Activated CD4-positive, alpha-beta T cell treated with anti-CD3 and anti-CD28 coated beads for 1 hour (primary cell): ENCODE data around the gene NUP88.
"Not testable (repeated sequence)": the region's sequence is repeated elsewhere in the genome, so short reads cannot be mapped to it uniquely, and the experiment has no call there.

Experiments
- DNase-seq: peaks from one replicate; pipeline ENCODE4 v3.0.0-alpha.2; 2020

The NUP88 gene

GRCh38 chr17:5419356-5419958 lies at the start of gene NUP88:
TSS of gene NUP88 (minus strand) at chr17:5419662. CDS start at chr17:5419650, 12 bp downstream.
- peak; percentile 93 for DNase-seq

GRCh38 chr17:5468075-5468473 lies 48.6 kb upstream of the NUP88 start:
- no peak for DNase-seq

DNA sequence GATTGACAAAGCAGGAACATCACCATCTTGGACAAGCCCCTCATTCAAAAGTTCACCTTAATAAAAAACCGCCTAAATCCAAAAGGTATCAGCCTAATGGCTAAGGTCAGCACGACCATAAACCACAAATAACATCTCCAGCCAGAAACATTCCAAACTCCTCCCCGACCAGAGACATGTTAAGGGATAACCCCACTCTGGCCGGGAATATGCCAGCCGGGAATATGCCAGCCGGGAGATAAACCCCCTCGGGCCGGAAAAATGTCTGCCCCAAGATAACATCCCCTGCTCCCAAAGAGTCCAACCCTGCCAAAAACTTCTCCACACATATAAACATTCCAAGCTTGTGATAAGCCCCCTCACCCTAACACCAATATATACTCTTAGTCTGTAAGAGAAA lies 48.0 kb upstream of the NUP88 start:
- no peak for DNase-seq

GRCh38 chr17:5466295-5466694 lies 46.8 kb upstream of the NUP88 start:
- no peak for DNase-seq

GRCh38 chr17:5464717-5465507 lies 45.5 kb upstream of the NUP88 start:
- DNase-seq = no peak

- no peak for DNase-seq
These were observed 27.3 kb upstream of the NUP88 start for GRCh38 chr17:5446786-5447185.

GRCh38 chr17:5444209-5444608 lies 24.7 kb upstream of the NUP88 start:
- DNase-seq = no peak

DNA sequence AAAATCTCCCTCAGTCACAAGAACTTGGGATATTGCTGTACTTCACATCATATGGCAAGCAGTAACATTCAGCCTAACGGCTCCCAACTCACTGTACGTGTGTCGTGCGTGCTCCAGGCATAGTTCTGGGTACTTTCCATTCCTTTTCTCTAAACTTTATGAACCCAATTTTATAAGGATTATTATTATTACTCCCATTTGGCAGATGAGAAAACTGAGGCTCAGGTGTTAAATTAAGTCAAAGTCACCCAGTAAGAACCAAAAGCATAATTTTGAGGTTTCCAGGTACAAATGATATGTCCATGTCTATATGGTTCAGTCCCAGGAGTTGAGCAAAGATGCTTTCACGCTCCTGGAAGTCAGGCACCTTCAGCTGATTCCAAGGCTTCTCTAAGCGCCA lies 24.3 kb upstream of the NUP88 start:
- no peak for DNase-seq

DNA sequence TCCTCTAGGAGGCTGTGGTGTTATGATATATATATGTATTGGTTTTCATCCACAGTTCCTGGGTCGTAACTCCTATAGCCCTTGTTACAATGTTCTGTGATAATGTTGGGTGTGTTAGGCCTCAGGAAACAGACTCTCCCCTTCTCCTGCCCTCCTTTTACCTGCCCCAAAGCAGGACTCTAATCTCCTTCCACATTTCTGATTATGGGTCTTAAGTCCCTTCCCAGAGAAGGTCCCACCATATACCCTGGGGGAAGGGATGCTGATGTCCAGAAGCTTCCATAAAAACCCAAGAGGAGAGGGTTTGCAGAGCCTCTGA lies 19.9 kb upstream of the NUP88 start:
- no peak for DNase-seq

DNA sequence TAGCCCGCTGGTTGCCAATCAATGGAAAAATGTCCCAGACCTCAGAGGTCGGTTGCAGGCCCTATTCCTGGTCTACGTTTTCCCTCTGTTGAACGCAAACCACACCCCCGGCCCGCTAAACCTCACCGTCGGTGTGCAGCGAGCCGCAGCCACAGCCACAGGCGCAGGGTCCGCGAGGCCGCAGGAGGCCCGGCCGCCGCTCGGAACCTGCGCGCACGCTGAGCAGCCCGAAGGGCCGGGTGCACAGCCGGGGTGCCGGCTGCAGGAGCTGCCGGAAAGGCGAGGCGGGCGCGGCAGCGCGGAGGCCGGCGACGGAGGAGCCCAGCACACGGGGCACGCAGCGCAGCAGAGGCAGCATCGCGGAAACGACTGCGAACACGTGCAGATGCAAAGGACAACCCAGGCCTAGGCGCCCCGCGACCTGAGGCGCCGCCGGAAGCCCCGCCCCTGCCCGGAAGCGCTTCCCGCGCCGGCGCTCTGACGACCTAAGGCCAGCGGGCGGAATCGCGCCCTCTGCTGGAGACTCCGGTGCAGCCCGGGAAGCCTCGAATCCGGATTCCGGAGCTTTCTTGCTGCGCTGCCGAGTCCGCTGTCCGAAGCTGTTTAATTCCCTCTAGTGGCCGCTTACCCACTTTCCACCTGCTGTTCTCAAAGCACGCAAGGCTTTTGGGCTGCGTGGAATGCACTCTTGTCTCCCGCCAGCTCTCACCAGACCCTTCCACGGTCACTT lies 19.4 kb upstream of the NUP88 start, which contains the start of gene C1QBP:
Gene C1QBP, minus strand, starts transcription at position 440 of the 730 bp plus-strand sequence. Its CDS starts 82 bp downstream, at position 358.
- DNase-seq = peak; percentile 87

DNA sequence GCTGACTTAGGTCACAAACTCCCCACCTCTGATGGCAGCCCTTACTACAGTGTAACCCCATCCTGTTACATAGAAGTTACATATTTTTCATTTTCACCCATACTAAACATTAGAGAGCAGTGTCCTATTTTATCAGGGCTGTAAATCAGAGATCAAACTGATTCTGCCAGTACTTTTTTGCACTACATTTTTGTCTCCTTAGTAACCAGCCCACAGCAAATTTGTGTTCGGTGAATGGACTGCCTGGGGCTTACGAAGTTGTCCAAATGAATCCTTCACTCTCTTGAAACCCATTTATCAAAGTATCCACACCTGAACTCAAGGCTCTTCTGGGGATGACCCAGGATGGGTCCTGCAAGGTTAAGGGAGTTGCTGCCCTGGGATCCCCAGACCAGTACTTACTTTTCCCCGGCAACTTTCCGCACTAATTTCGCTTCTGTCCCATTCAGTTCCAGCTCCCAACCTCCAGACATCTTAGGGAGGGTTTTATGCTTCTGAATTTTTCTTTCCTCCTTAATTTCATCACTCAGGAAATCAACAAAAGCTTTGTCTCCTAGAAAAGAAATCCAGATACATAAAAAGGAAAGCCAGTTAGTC lies 18.4 kb upstream of the NUP88 start:
- DNase-seq = no peak

DNA sequence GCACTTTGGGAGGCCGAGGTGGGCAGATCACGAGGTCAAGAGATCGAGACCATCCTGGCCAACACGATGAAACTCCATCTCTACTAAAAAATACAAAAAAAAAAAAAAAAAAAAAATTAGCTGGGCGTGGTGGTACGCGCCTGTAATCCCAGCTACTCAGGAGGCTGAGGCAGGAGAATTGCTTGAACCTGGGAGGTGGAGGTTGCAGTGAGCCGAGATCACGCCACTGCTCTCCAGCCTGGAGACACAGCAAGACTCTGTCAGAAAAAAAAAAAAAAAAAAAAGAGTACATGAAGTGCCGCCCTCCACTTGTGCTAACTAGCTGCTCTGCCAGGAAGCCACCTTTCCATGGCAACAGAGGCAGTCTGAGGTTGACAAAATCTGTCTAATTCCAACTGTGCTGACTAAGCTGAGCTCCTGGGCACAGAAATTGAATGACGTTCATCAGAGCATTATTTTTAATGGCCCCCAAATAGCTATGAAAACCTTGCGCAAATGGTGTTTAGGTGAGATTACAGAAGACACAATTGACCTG lies 16.4 kb upstream of the NUP88 start:
- not testable (repeated sequence) for DNase-seq

DNA sequence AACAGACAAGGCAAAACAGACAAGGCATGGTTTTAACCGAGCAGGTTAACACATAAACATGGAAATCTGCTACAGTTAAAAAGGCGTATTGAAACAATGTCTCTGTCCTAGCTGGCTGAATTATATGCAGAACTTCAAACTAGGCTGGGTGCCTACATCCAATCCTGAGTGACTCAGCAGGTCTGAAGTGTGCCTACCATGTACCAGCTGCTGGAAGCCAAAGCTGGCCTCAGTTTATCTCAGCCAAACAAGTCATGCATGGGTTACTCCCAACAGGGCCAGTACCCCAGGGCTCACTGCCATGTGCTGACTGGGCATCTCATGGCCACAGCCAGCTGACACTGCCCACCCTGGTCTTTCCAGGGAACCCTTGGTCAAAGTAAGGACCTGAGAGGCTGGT lies 15.5 kb upstream of the NUP88 start:
- no peak for DNase-seq

DNA sequence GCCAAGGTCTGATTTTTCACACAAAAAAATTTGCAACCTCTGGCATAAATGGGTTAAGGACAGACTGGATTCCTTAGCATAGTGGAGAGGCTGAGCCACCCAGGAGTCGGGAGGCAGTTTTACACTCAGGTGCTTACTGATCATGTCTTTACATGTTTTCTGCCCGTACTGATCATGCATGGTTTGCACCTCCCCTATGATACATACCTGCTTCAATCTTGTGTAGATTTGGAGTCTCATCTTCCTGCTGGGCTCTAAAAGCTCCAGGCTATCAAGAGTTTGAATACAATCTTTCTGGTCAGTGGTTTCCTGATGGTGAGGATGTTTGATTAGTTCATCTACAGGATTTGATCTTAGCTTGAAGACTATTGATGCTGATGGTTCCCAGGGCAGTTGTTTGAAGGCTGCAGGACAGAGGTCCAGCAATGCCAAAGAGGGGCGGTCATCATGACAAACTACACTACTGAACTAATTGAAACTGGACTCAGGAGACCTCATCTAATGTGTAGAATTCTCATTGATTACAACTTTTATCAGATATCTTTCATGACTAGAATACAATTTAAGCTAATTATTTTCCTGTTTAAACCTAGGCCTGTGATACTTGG lies 12.6 kb upstream of the NUP88 start:
- no peak for DNase-seq

DNA sequence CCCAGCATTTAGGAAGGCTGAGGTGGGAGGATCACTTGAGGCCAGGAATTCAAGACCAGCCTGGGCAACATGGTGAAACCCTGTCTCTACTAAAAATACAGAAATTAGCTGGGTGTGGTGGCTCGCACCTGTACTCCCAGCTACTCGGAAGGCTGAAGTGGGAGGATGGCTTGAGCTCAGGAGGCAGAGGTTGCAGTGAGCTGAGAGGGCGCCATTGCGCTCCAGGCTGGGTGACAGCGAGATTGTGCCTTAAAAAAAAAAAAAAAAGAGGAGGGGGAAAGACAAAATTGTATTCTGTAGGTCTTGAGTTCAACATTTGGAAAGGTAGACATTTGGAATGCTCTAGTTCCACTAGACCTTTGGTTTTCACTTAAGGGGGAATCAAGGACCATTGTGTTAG lies 11.8 kb upstream of the NUP88 start:
- not testable (repeated sequence) for DNase-seq

DNA sequence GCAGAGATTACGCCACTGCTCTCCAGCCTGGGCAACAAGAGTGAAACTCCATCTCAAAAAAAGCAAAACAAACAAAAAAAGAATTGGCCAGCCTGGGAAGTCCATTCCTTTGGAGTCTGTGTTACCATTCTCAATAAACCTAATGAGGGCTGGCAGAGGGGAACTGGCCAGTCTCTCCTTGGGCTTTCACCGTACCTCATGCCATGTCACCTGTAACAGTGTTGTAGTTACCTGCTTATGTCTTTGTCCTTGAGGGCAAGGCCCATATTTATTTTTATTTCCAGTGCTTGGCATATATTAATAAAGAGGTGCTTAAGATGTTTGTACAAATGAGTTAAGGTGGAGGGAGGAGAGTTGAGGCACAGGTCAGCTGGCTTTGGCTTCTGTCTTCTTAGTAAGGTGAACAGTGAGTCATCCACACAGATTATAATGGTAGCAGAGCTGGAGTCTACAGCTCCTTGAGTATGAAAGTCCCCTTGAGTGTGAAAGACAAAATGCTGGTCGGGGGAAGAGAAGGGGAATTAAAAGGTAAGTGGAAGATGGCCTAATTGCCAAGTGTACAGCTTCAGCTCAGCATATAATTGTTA lies 11.0 kb upstream of the NUP88 start:
- DNase-seq = no peak

DNA sequence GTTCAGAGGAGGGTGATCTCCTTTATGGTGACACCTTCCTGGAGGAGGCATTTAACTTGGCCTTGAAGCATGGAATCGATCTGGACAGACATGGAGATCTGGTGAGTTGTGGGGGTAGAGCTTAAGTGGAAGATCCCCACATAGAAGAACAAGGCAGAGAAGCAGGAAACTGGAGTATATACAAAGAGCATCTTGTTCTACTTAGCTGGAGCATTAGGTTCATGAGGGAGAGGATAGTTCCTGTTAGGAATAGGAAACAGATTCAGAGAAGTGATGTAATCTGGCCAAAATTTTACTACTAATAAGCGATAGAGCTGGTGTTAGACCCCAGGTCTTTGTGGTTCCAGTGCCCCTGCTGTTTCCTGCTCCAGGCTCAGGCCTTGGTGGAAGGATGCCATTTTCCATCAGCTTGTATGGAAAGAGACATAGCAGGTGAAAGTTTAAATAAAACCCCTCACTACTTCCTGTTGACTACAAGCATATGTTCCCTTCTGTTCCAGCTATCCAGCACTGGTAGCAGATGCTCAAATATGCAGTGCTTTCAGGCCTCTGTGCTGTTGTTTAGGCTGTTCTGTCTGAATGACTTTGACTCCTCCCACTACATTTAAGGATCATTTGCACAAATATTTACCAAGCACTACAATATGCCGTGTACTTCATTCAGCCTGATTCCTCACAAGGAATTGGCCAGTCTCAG lies 9.9 kb upstream of the NUP88 start:
- DNase-seq = no peak

DNA sequence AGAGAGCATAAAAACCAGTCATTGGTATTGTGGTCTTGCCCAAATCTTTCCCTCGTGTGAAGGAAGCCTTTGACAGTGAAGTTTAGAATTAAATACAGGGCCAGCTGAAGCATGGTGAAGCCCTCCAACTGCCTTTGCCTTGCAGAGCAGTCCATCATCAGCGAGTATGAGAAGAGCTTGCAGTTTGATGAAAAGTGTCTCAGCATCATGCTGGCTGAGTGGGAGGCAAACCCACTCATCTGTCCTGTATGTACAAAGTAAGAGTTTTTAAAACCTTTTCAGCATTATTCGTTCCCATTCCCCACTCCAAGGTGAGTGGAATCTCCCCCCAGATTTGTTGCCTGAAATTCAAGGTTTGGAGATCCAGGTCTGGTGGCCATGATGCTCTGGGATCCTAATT lies 6.4 kb upstream of the NUP88 start:
- DNase-seq = no peak

- no peak for DNase-seq
These were observed 5.4 kb upstream of the NUP88 start for GRCh38 chr17:5424909-5425308.

- DNase-seq = no peak
These were observed 3.0 kb upstream of the NUP88 start for GRCh38 chr17:5422505-5422904.

DNA sequence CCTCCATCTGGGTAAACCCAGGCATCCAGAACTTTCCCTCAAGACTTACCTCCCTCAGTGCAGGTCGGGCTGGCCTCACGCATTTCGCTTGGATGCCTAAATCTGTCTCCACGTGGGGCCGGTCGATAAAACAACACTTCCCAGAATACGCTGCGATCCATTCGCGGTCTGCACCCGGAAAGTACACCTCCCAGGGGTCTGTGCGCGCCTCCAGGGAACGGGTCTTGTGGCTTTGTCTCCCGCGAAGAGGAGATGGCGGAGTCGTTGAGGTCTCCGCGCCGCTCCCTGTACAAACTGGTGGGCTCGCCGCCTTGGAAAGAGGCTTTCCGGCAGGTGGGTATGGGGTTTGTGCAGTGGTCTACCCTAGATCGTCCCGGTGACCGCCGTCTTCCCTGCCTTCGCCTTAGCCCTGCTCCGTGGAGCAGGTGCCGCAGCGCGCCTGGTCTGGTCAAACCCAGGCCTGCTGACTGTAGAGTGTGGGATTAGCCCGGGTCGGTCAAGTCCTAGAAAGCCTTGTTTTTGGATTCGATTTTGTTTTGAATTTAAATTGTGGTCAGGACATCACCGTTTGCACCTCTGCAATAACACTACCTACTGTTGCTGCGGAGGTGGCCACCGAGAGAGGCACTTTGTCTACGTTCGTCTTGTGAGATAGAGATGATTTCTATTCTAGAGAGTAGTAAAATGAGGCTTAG lies 644 bp upstream of the NUP88 start, which contains the start of gene RPAIN:
Gene RPAIN, plus strand, starts transcription at position 224 of the 695 bp plus-strand sequence. Its CDS starts 29 bp downstream, at position 253.
- peak; percentile 74 for DNase-seq
